Karpas-422 (cell line): Measurements from ENCODE around the gene PNPLA2. TPM values are rescaled to one million over a fixed set of nuclear protein-coding genes. Genes with fewer than 3 reads are reported as not detected.

ENCODE experiments used
- DNase-seq: peaks from one replicate; pipeline ENCODE4 v3.0.0-alpha.2; 2015
- H2AFZ ChIP-seq: fragments of 200-600 bp; sonication (generic); 2 replicates; pipeline ENCODE4 v1.6.1; 2014; ENCODE audit warnings: antibody characterized with exemption, low read length, mixed read lengths
- H3K27ac ChIP-seq: fragments of 200-600 bp; sonication (generic); 2 replicates; pipeline ENCODE4 v1.5.1; 2014; ENCODE audit warnings: mild to moderate bottlenecking, low read length, moderate library complexity
- H3K27me3 ChIP-seq: fragments of 200-600 bp; sonication (generic); 2 replicates; pipeline ENCODE4 v1.6.1; 2014; ENCODE audit warnings: low read length, mixed read lengths
- H3K36me3 ChIP-seq: fragments of 200-600 bp; sonication (generic); 2 replicates; pipeline ENCODE4 v1.6.1; 2014; ENCODE audit warnings: low read length, mixed read lengths; ENCODE audit not compliant: insufficient read depth
- H3K4me1 ChIP-seq: fragments of 200-600 bp; sonication (generic); 2 replicates; pipeline ENCODE4 v1.6.1; 2014; ENCODE audit warnings: mild to moderate bottlenecking, low read length, mixed read lengths
- H3K4me2 ChIP-seq: fragments of 200-600 bp; sonication (generic); 2 replicates; pipeline ENCODE4 v1.6.1; 2014; ENCODE audit warnings: low read length, low read depth, mild to moderate bottlenecking; ENCODE audit not compliant: poor library complexity, severe bottlenecking
- H3K4me3 ChIP-seq: fragments of 200-600 bp; sonication (generic); 2 replicates; pipeline ENCODE4 v1.5.1; 2014; ENCODE audit warnings: mild to moderate bottlenecking, antibody characterized with exemption, low read length, mixed read lengths
- H3K79me2 ChIP-seq: fragments of 200-600 bp; sonication (generic); 2 replicates; pipeline ENCODE4 v1.6.1; 2014; ENCODE audit warnings: mild to moderate bottlenecking, low read length, mixed read lengths
- H3K9ac ChIP-seq: fragments of 200-600 bp; sonication (generic); 2 replicates; pipeline ENCODE4 v1.6.0; 2014; ENCODE audit warnings: low read length
- H3K9me2 ChIP-seq: fragments of 200-600 bp; sonication (generic), shearing (Covaris generic); replicated peaks from 2 replicates; pipeline ENCODE4 v1.6.0; 2014; ENCODE audit warnings: mild to moderate bottlenecking, low read length, moderate library complexity; ENCODE audit not compliant: insufficient read depth
- H3K9me3 ChIP-seq: fragments of 300-700, 200-600 bp; sonication (generic); 2 replicates; pipeline ENCODE4 v1.6.1; 2014; ENCODE audit warnings: low read length, mixed read lengths
- H4K20me1 ChIP-seq: fragments of 200-600 bp; sonication (generic); 2 replicates; pipeline ENCODE4 v1.6.1; 2014; ENCODE audit warnings: mild to moderate bottlenecking, antibody characterized with exemption, low read length, low read depth; ENCODE audit not compliant: insufficient read depth
- total RNA-seq: library from RNA; depleted of rRNA; stranded (reverse); fragments of >200 nt; shearing (Covaris generic); gene quantifications from 2 replicates; pipeline ENCODE4 v1.2.3, GENCODE V29; 2014; ENCODE audit warnings: low replicate concordance

PNPLA2 gene
- total RNA-seq, 1 experiment from 2014 or later: 32.5 TPM

- Histone ChIP-seq H3K27me3 (no peaks in the 10 kb centered on the region), H3K79me2 (peaks cover 40% of the 10 kb centered on the region), H3K27ac (peak overlapping the region; percentile 75), H3K9ac (peak overlapping the region; percentile 85), H3K9me3 (no peaks in the 10 kb centered on the region), H3K36me3 (peaks cover 29% of the 10 kb centered on the region; the same call in 1 of the 2 replicates), H3K4me2 (peak overlapping the region; percentile 92), H3K4me3 (peak overlapping the region; percentile 87), H3K4me1 (peaks cover 44% of the 10 kb centered on the region), H4K20me1 (peaks cover 34% of the 10 kb centered on the region), H3K9me2 (no peaks in the 10 kb centered on the region), H2AFZ (no peak overlapping the region)
- peak; percentile 78 for DNase-seq
Observed at GRCh38 chr11:808427-809286, 10.1 kb upstream of the PNPLA2 start.

DNA sequence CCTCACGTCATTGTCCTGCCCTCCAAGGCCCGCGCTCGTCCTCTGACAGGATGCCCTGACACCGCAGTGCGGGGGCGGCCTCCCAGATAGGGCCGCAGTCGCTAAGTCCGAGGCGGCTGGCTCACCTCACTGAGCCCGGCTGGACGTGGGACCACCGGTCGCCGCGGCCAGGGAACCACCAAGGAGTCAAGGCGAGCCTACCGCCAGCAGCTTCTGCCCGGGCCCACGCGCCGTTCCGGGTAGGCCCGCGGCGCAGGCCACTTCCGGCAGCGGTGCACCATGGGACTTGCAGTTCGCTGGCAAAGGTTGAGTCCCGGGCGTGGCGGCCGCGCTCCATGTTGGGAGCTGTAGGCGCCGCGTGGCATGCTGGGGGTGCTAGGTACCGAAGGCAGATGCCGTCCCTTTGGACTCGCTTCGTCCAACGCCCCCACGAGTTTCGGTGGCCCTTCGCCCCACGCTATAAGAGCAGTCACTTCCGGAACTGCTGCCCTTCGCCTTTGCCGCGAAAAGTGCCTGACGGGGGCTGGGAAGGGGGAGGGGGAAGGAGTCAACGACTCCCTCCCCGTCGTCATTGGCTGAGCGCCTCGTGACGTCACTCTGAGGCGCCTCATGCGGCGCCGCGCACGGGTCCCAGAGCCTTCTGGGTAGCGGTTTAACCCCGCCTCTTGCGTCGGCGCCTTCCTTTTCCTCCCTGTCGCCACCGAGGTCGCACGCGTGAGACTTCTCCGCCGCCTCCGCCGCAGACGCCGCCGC lies 9.3 kb upstream of the PNPLA2 start, which contains the start of gene RPLP2:
Gene RPLP2 (plus strand): TSS at position 681 of the 753 bp plus-strand sequence. CDS start 268 bp downstream, outside the sequence.
- DNase-seq: peak; percentile 99
- Histone ChIP-seq H3K4me1 (peaks cover 36% of the 10 kb centered on the region), H3K4me2 (peak within 1 kb of the TSS; percentile 92), H3K9me2 (no peaks in the 10 kb centered on the region), H3K27me3 (no peaks in the 10 kb centered on the region), H2AFZ (peak within 1 kb of the TSS; percentile 93; the same call in 1 of the 2 replicates), H3K36me3 (peaks cover 31% of the 10 kb centered on the region; the same call in 1 of the 2 replicates), H3K27ac (peak within 1 kb of the TSS; percentile 75), H3K4me3 (peak within 1 kb of the TSS; percentile 87), H4K20me1 (peaks cover 34% of the 10 kb centered on the region), H3K9ac (peak within 1 kb of the TSS; percentile 85), H3K79me2 (peaks cover 40% of the 10 kb centered on the region), H3K9me3 (no peaks in the 10 kb centered on the region)

DNA sequence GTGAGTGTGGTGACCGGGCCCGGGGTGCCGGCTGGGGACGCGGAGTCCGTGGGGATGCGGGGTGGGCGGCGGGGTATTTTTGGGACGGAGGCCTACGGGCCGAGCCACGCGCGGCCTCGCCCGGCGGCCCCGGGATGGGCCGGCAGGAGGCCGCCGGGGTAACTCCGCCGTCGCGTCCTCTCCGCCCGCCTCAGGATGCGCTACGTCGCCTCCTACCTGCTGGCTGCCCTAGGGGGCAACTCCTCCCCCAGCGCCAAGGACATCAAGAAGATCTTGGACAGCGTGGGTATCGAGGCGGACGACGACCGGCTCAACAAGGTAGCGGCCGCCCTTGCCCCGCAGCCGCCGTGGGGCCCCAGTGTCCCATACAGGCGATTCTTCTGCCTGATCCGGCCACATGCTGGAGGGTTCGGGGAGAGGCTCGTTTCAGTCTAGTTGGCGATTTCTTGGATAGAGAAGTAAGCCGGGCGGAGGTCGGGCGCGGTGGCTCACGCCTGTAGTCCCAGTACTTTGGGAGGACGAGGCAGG lies 8.6 kb upstream of the PNPLA2 start:
- Histone ChIP-seq H3K9me3 (no peaks in the 10 kb centered on the region), H3K4me2 (peak overlapping the region; percentile 92), H3K4me1 (peaks cover 33% of the 10 kb centered on the region), H3K36me3 (peaks cover 31% of the 10 kb centered on the region; the same call in 1 of the 2 replicates), H3K27me3 (no peaks in the 10 kb centered on the region), H3K27ac (peak overlapping the region; percentile 75), H3K9me2 (no peaks in the 10 kb centered on the region), H4K20me1 (peaks cover 34% of the 10 kb centered on the region), H3K79me2 (peaks cover 40% of the 10 kb centered on the region), H2AFZ (no peak overlapping the region), H3K9ac (peak overlapping the region; percentile 85), H3K4me3 (peak overlapping the region; percentile 87)
- DNase-seq: peak; percentile 63

- H3K4me3 ChIP-seq: peak overlapping the region; percentile 87
- peaks cover 31% of the 10 kb centered on the region; the same call in 1 of the 2 replicates for H3K36me3 ChIP-seq
- H4K20me1 ChIP-seq: peaks cover 34% of the 10 kb centered on the region
- H3K4me1 ChIP-seq: peaks cover 24% of the 10 kb centered on the region
- no peaks in the 10 kb centered on the region for H3K27me3 ChIP-seq
- DNase-seq: no peak
- H2AFZ ChIP-seq: no peak overlapping the region
- peaks cover 40% of the 10 kb centered on the region for H3K79me2 ChIP-seq
- peak overlapping the region; percentile 92 for H3K4me2 ChIP-seq
- H3K27ac ChIP-seq: peak overlapping the region; percentile 75; the same call in 1 of the 2 replicates
- H3K9ac ChIP-seq: peak overlapping the region; percentile 85
- no peaks in the 10 kb centered on the region for H3K9me2 ChIP-seq
- H3K9me3 ChIP-seq: no peaks in the 10 kb centered on the region
Observed at GRCh38 chr11:811446-812245, 7.1 kb upstream of the PNPLA2 start.

- Histone ChIP-seq H3K9me3 (no peaks in the 10 kb centered on the region), H2AFZ (no peak overlapping the region), H3K79me2 (peaks cover 40% of the 10 kb centered on the region), H3K36me3 (peaks cover 31% of the 10 kb centered on the region; the same call in 1 of the 2 replicates), H3K4me1 (peaks cover 24% of the 10 kb centered on the region), H3K27me3 (no peaks in the 10 kb centered on the region), H4K20me1 (peaks cover 34% of the 10 kb centered on the region), H3K4me2 (no peak overlapping the region), H3K4me3 (no peak overlapping the region), H3K9ac (no peak overlapping the region), H3K9me2 (no peaks in the 10 kb centered on the region), H3K27ac (no peak overlapping the region)
- DNase-seq: no peak
Observed at GRCh38 chr11:812390-812789, 6.3 kb upstream of the PNPLA2 start.

DNA sequence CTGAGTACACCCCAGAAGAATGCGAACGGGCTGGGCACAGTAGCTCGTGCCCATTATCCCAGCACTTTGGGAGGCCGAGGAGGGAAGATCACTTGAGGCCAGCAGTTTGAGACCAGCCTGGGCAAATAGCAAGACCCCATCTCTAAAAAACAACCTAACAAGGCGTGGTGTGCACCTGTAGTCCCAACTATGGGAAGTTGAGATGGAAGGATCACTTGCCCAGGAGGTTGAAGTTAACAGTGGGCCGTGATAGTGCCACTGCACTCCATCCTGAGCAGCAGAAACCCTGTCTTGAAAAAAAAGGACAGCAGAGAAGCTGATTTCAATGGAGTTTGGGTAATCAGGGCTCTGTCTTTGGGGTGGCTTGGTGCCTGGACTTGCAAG lies 5.7 kb upstream of the PNPLA2 start:
- Histone ChIP-seq H2AFZ (no peak overlapping the region), H3K9me3 (no peaks in the 10 kb centered on the region), H3K36me3 (peaks cover 31% of the 10 kb centered on the region; the same call in 1 of the 2 replicates), H3K9me2 (no peaks in the 10 kb centered on the region), H3K4me1 (peaks cover 19% of the 10 kb centered on the region), H4K20me1 (peaks cover 34% of the 10 kb centered on the region), H3K27me3 (no peaks in the 10 kb centered on the region), H3K79me2 (peaks cover 34% of the 10 kb centered on the region), H3K4me3 (no peak overlapping the region), H3K27ac (no peak overlapping the region), H3K4me2 (no peak overlapping the region), H3K9ac (no peak overlapping the region)
- no peak for DNase-seq

DNA sequence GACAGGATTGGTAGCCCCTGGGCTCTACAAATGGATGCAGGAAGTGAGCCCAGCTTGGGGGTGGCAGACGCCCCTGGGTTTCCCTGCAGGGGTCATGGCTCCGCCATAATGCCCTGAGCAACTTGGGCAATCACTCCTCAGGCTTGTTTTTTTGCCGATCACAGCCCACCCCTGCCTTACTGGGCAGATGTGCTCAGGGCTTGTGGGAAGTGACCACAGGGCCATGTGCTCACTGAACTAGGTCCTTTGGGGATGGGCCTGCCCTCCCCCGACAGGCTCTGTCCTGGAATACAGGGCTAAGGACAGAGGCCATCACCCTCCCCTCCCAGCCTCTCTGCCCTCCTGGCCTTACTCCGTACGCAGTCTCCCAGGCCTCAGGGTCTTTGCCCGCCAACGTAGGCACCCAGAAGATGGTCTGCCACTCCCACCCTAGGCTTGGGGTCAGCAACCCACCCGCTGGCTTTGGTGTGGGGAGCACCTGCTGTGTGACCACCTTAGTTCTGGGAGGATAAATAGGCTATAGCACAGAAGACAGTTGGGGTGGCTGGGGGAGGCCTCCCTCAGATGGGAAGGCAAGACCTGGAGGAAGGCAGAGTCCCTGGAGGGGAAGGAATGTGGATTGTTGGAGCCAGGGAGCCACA lies 5.1 kb upstream of the PNPLA2 start:
- H3K4me3 ChIP-seq: no peak overlapping the region
- no peaks in the 10 kb centered on the region for H3K9me2 ChIP-seq
- no peaks in the 10 kb centered on the region for H3K9me3 ChIP-seq
- H3K27me3 ChIP-seq: no peaks in the 10 kb centered on the region
- H3K4me1 ChIP-seq: peaks cover 14% of the 10 kb centered on the region
- no peak overlapping the region for H3K27ac ChIP-seq
- H4K20me1 ChIP-seq: peaks cover 34% of the 10 kb centered on the region
- H3K79me2 ChIP-seq: peaks cover 29% of the 10 kb centered on the region
- no peak overlapping the region for H3K4me2 ChIP-seq
- H3K36me3 ChIP-seq: peaks cover 31% of the 10 kb centered on the region; the same call in 1 of the 2 replicates
- H3K9ac ChIP-seq: no peak overlapping the region
- no peak overlapping the region for H2AFZ ChIP-seq
- no peak for DNase-seq
